Measurements from ENCODE around the gene NYAP1.

The NYAP1 gene

DNA sequence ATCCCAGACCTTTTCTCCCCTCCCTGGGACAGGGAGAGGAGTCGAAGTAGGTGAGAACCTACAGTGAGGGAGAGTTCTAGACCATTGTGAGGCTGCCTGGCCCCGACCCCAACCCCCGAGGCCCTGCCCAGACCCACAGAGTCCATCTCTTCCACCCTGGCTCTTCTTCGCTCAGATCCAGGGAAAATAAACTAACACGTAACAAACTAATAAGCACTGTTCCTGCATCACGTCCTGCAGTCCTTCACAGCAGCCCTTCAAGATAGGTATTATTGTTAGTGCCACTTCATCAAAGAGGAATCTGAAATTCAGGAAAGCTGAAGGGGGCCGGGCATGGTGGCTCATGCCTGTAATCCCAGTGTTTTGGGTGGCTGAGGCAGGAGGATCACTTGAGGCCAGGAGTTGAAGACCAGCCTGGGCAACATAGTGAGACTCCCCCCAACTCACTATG lies 19.5 kb upstream of the NYAP1 start, which contains the start of gene SPACDR:
SPACDR (minus strand) TSS at position 51 of the 451 bp plus-strand sequence. CDS start 235 bp downstream, outside the sequence.
- no peak for DNase-seq

DNA sequence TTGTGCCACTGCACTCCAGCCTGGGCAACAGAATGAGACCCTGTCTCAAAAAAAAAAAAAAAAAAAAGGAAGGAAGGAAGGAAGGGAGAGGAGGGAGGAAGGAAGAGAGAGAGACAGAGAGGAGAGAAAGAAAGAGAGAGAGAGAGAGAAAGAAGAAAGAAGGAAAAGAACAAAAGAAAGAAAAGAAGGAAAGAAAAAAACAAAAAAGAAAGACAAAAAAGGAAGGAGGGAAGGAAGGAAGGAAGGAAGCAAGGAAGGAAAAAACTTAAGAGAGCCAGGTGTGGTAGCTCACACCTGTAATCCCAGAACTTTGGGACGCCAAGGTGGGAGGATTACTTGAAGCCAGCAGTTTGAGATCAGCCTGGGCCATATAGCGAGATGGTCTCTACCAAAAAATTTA lies 18.9 kb upstream of the NYAP1 start:
- DNase-seq = no peak

DNA sequence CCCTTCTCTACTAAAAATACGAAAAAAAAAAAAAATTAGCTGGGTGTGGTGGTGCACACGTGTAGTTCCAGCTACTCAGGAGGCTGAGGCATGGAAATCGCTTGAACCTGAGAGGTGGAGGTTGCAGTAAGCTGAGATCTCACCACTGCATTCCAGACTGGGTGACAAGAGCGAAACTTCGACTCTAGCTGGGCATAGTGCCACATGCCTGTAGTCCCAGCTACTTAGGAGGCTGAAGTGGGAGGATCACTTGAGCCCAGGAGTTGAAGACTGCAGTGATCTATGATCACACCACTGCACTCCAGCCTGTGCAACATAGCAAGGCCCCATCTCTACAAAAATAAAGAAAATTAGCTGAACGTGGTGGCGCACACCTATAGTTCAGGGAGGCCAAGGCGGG lies 18.4 kb upstream of the NYAP1 start:
- DNase-seq = no peak

DNA sequence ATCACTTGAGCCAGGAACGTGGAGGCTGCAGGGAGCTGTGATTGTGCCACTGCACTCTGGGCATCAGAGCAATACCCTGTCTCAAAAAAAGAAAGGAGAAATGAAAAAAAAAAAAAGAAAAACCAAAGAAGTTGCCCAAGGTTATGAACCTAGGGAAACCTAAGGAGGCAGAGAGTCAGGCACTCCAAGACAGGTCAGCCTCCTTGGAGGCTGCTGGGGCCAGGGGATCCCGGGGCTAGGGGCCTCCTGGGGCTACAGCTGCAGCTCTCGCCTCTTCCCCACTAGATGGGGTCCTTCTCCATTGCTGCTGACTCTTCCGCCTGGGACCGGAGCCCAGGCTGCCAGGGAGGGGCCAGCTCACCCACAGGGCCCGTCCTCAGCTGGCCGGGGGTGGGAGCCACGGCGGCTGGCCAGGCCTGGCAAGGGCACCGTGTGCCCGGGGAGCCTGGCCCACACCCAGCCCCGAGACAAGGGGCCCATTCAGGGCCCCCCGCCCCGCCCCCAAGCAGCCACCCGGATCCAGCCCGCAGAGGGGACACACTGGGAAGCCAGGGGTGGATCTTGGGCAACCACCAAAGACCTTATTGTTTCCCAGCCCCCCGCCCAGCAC lies 17.9 kb upstream of the NYAP1 start:
- no peak for DNase-seq

DNA sequence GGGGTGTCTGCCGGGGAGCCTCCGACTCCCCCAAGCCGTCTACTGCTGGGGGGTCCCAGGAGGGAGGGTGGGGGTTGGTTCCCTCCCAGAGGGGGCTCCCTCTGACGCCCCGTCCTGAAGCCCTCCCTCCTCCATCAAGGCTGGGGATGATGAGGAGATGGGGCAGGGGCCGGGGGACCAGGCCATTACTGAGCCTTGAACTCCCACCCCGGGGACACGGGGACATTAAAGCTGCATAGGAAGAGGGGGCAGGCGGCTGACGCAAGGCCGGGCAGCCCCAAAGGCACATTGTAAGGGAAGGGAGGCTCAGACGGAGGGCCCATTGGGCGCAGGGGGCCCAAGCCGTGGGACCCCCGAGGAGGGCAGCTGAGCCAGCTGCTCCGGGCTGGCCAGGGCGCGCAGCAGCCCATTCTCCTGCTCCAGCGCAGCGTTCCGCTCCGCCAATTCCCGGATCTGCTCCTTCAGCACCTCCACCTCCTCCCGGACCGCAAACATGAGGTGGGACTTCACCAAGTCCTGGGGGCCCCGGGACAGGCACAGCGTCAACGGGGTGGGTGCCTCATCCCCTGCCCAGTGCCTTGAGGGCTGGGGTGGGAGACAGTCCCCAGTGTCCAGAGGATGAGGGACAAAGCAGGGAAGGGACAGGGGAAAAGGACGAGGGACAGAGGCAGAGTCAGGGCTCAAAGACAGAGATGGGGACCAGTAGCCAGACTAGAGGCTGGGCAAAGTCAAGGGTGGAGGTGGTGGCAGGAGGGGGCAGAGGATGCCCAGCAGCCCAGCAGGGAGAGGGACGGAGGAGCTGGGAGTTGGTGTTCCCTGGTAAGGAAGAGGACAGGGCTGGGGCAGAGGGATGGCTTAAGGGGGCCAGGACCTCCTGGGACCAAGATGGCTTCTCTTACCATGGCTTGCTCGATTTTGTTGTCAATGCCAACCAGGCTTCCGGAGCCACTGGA lies 16.8 kb upstream of the NYAP1 start:
- DNase-seq = no peak

DNA sequence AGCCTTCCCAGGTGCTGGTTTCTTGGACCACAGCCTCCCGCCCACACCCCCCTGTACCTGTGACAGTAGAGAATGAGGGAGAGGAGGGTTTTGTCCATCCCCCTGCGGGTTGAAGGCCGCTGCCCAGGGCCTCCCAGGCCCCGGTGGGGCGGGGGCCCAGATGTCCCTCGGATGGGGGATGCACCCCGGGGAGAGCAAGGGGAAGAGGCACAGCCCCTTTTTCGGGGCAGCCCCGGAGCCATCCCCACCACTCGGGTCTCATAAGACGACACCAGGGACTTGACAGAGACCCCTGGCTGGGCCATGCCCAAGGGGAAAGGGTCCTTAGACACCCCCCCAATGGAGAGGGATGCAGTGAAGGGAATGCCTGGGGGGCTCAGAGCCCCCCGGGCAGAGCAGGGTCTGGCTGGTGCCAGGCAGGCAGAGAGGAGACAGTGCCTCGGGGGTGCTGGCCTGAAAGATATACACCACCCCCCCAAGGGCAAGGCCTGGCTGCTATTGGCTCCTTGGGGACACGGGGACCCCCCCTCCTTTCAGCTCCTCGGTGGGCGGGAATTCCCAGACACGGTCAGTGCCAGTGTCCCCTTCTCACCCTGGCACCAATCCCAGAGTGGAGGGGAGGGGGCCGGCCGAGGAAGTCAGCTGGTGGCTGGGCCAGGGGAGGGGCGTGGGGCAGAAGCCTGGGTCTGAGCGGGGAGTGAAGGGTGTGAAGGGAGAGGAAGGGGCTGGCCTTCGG lies 15.9 kb upstream of the NYAP1 start:
- no peak for DNase-seq

DNA sequence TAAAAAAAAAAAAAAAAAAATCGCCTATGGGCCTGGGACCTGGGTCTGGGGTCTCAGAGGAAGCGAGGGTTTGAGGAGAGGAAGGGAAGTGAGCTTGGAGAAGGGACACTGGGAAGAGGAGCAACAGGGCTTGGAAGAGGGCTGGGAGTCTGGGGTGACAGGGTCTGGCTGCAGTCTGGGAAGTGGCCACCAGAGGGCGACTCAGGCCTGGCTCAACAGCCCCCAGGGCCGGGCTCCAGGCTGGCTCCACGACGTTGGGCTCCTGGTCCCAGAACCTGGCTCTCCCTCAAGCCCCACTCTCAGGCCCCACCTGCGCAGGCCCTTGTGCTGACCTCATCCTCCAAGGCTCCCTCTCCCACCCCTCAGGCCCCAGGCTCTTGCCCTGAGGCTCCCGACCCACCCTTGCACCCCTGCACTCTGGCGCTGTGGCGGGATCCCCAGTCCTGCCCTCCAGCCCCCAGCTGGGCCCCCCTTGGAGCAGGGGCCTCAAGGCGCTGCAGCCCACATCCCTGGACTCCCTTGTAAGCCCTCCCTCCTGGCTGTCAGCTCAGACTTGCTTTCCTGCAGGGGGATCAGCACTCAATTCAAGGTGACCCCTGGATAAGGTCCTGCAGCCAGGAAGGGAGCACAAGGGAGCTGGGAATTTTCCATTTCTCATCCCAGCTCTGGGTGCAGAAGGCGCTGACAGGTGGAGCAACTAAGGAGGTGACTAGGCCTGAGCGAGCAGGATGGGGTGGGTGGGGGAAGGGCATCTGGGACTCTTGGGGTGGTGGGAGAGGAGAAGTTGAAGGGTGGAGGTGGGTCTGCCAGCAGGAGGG lies 14.3 kb upstream of the NYAP1 start:
- DNase-seq = peak; percentile 88

DNA sequence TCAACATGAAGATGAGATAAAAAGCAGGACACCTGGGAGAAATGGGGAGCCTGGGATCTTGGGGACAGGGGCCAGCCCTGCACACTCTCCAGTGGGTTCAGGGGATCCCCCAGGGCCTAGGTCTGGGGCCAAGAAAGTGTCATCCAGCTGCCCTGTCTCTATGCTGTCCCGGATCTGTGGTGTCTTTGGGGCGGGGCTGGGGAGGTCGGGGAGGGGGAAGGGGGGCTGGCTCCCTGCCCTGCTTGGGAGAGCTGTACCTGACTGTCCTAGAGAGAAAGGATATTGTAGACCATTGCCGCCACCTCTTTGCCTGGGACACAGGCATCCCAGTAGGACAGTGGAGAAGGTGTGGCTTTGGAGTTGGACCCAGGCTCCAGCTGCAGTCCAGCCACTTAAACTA lies 12.7 kb upstream of the NYAP1 start:
- DNase-seq = no peak

DNA sequence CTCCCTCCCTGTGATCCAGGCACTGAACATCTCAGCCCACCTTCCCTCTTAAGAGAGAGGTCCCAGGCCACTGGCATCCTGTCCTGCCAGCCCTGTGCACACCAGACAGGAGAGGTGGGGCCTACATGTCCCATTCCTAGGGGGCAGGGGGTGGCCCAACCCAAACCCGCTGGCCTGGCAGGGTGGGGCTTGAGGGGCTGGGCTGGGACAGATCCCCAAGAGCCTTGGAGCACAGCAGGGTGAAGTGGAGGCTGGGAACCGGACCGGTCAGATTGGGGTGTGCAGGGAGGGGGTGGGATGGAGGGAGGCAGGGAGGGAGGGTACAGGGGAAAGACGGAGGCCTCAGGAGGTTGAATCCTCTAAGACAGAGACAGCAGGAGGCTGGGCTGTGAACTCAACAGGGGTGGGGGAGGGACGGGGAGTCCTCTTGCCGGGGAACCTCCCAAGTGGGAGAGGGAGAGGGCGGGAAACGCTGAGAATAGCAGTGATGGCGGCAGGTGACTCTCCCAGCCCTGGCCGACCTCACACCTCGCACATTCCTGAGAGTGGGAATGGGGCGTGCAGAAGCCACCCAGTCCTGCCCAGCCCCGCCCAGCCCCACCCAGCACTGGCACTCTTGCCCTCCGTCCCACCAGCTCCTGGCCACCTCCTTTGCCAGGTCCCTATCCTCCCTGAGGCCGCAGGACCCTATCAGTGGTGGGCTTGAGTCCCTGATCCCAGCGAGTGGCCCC lies 11.4 kb upstream of the NYAP1 start:
- no peak for DNase-seq

DNA sequence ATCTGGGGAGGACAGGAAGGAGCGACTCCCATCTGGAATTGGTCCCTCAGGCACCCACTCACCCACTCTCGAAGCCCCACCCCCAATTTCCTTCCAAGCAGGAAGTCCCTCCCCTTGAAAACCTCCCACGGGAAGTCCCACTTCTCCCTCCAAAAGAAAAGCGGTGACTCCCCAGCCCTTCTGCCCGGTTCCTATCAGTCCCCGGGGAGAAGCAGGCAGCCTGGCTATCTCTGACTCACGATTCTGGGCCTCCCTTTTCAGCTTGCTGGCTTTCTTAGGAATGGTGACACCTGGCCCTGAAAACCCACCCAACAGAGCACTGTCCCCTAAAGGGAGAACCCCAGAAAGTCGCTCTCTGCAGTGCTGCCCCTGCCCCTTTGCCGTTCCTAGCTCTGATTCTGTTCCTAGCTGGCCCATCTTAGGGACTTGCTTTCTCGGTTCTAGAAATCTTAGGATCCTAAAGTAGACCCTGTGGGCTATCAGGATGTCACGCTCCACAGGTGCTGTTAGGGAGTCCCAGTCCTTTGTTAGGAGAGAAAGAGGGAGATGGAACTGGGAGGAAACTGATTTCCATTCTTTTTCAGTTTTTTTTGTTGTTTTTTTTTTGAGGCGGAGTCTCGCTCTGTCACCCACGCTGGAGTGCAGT lies 10.8 kb upstream of the NYAP1 start:
- DNase-seq = peak; percentile 46

DNA sequence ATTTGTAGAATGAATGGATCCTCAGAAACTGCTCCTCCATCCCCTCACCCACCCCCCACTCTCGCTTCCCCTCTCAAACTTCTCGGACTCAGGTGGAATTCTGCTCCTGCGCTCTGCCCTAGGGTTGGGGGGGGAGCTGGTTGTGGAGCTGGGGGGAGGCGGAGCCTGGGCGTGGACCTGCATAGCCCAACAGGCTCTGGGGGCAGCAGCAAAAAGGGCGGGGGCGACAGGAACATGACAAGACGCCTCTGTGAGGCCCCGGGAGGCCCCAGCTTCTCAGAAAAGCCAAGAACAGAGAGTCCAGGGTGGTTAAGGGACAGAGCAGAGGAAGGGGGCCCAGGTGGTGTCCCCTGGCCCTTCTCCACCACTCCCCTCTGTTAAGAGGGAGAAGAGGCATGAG lies 8.2 kb upstream of the NYAP1 start:
- peak; percentile 38 for DNase-seq

DNA sequence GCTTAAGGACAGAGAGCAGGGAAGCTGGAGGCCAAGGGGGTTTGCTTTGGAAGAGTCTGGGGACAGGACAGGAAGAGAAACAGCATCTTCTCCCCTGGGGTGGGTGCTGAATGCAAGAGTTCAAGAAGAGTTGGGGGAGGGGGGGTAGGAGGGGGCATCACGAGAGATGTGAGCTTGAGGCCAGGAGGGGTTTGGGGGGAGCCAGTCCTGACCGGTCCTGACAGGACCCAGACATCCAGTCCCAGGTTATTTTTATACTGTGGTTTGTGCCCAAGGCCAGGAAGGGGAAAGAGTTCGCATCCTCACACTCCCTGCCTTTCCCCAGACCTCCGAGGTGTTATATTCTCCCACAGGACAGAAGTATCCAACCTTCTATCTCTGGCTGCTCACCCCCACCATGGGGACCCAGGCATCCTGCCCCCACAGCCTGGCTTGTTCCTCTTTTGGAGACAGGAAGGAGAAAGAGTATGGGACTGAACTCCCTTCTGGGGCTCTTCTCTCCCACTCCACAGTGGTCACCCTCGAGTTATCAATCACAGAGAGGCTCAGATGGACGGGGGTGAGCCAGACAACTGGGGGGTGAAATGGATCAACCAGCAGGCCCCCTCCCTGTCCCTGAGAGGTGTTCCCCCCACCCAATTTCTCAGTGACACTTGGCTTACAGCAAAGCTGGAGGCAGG lies 7.5 kb upstream of the NYAP1 start:
- DNase-seq = no peak

DNA sequence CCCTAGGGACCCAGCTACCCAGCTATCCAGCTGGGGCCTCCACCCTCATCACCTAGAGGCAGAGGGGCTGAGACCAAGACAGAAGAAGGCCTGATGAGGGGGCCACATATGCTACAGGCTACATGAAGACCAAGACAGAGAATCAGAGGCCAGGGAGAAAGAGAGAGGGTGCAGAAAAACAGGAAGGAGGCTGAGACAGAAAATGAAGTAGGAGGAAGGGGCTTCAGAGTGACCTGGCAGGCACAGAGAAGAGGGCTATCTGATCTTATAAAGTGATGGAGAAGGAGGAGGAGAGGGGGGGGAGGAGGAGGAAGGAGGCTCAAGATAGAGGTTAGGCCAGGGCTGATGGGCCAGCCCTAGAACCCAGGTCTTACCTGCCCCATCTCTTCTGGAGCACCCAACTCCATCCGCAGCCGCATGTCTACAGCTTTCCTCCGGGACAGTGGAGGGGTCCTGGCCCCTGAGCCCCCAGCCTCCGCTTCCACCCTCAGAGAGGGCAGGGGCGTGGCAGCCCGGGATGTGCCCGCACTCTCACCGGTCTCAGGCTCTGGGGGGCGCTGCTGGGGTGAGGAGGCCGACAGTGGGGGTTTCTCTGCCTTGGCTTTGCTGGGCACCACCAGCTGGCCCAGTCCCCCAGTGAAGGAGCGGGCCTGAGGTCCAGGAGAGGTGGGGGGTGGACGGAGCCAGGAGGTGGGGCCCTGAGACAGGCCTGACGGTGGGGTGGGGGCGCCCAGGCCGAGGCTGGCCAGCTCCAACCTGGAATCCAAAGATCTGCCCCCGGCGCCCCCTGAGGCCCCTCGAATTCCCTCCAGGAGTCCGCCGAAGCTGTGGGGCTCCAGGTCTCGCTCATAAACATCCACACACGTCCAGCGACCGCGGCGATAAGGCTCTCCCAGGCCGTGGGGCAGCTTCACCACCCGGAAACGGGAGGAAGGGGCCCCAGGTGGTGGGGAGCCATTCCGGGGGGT lies 6.5 kb upstream of the NYAP1 start:
- DNase-seq = peak; percentile 62

DNA sequence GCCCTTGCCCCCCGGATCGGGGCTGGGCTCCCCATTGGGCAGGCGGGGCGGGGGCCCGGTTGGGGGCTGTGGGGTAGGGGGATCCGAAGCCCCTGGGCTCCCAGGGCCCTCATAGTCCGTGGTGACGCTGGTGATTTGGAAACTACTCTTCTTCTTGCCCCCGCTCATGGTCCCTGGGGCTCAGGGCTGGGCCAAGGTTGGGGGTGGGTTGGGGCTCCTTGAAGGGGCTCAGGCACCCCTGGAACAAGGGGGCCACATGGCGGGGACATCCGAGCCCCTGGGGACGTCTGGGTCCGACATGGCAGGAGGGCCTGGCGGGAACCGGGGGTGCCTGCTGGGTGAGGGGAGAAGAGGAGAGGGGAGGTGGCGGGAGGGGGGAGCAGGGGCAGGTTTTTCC lies 5.9 kb upstream of the NYAP1 start:
- DNase-seq = no peak

DNA sequence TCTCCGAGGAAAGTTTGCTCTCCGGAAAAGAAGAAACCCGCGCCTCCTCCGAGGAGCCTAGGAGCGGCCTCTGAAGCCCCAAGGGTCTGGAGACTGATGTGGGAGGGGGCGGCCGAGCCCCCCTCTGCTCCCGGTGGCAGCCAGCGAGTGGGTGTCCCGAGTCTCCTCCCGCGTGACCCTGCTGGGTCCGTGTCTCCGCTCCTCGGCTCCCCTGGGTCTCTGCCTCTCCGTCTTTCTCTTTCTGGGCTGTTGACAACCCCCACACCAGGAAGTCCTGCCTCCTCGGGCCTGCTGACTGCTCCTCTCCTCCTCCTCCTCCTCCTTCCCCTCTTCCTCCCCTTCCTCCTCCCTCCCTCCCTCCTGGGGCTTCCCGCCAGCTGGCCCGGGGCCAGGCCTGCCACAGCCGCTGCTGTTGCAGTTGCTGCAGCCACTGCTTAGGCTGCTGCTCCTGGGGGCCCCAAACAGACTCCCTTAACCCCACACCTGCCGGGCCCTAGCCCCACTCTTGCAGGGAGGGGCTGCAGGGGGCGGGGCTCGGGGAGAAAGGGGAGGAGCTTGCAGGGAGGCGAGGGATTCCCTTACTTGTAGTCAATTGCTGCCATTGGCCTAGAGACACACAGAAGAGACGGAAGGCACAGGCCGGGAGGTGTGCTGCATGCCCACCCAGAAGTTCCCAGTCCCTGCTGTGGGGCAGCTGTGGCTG lies 4.6 kb upstream of the NYAP1 start, which contains the start of gene TSC22D4:
TSC22D4 (minus strand) TSS at position 257 of the 703 bp plus-strand sequence. CDS start 1,176 bp downstream, outside the sequence.
- peak; percentile 91 for DNase-seq

DNA sequence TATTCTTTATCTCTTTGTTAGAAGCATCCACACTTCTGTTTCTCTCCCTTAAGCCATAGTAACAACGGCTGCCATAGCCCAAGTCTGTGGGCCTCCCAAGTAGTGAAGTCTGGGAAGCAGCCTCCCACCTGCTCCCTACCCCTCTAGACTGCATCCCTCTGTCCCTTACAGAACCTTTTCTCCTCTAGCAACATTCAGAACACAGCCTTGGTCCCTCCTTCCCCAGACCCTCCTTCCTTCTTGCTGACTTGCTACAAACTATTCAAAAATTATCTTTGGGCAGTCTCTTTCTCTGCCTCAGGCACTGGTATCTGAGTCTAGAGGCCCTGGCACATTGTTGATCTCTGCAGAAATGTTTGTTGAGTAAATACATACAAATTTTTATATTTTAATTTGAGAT lies 2.3 kb upstream of the NYAP1 start:
- DNase-seq = no peak

DNA sequence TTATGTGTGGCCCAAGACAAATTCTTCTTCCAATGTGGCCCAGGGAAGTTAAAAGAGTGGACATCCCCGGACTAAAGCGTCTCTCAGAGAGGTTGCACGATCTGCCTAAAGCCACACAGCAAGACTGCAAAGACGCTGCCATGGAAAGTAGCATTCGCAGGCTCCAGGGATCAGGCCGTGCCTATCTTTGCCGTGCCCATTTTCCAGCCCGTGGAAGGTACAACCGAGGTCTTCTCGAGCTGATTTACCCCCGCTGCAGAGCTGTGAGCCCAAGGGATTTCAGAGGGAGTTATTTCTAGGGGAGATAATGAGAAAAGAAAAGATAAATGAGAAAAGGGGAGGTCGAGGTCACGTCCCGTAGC lies 1.0 kb upstream of the NYAP1 start:
- no peak for DNase-seq

DNA sequence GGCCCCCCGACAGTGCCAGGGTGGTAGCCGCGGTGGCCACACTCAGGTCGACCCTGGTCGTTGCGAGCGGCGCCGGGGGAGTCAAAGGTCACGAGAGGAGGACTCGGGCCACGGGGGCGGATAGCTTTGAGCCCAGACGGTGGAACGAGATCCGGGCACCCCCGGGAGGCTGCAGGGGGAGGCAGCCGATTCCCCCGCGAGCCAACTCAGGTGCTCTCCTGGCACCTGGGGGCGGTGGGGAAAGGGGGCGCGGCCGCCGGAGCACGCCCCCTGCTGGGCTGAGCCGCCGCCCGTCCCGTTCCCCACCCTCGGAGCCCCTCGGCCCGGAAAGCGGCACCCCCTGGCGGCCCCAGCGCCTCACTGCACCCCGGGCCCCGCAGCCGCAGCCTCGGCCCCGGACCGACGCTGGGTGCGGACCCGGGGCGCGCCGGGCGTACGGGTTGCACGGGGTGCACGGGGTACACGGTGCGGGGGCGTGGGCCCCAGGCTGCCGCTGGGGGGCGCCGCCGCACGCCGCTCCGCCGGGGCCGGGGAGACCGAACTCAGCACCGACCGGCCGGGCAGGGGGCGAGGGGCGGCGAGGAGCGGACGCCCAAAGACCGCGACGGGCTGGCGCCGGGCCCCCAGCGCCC lies 521 bp upstream of the NYAP1 start:
- peak; percentile 87 for DNase-seq

Data from stimulated activated CD4-positive, alpha-beta T cell treated with anti-CD3 and anti-CD28 coated beads, Interleukin-15, amount 100 ng/mL, for 24 hours (primary cell).